T-helper 17 cell (primary cell): ENCODE results near the gene PRPF40B. TPM values are rescaled to one million over a fixed set of nuclear protein-coding genes. Genes with fewer than 3 reads are reported as not detected.
A peak's percentile ranks its signal among the peaks of the same experiment; 100 is the strongest.

ENCODE experiments used
- ATAC-seq: fragments of 150-1000 bp; cut with Tn5 transposase; 2 replicates; pipeline ENCODE4 v1.10.0; 2021; ENCODE audit warnings: mild to moderate bottlenecking, moderate library complexity
- DNase-seq, 3 donors: peaks; one replicate each; pipeline versions ENCODE4 v3.0.0 to v3.0.0-alpha.2; 2020 to 2021
- H3K9me3 ChIP-seq: one replicate; pipeline ENCODE4 v1.7.0; 2013; ENCODE audit warnings: low read length, mild to moderate bottlenecking; ENCODE audit not compliant: control insufficient read depth, poor library complexity, severe bottlenecking
- H3K27ac Mint-ChIP-seq: one replicate; pipeline ENCODE4 v1.8.0; 2022; ENCODE audit warnings: mild to moderate bottlenecking, moderate library complexity, mixed read lengths
- H3K27me3 Mint-ChIP-seq: one replicate; pipeline ENCODE4 v1.8.0; 2022; ENCODE audit warnings: mixed read lengths
- H3K36me3 Mint-ChIP-seq: one replicate; pipeline ENCODE4 v1.8.0; 2022; ENCODE audit warnings: low read depth, mixed read lengths
- H3K4me1 Mint-ChIP-seq: one replicate; pipeline ENCODE4 v1.8.0; 2022; ENCODE audit warnings: mild to moderate bottlenecking, mixed read lengths
- H3K4me3 Mint-ChIP-seq: one replicate; pipeline ENCODE4 v1.8.0; 2022; ENCODE audit warnings: mild to moderate bottlenecking, moderate library complexity, mixed read lengths
- total RNA-seq, 4 donors: library from RNA in 2 of 4; stranded (reverse) in 2 of 4; gene quantifications; one replicate each; pipeline ENCODE4 v1.2.3 and lab custom pipeline; 2022 to 2026

Gene PRPF40B
- total RNA-seq, 2 donors from 2014 or later = 5.6 to 7.1 TPM

DNA sequence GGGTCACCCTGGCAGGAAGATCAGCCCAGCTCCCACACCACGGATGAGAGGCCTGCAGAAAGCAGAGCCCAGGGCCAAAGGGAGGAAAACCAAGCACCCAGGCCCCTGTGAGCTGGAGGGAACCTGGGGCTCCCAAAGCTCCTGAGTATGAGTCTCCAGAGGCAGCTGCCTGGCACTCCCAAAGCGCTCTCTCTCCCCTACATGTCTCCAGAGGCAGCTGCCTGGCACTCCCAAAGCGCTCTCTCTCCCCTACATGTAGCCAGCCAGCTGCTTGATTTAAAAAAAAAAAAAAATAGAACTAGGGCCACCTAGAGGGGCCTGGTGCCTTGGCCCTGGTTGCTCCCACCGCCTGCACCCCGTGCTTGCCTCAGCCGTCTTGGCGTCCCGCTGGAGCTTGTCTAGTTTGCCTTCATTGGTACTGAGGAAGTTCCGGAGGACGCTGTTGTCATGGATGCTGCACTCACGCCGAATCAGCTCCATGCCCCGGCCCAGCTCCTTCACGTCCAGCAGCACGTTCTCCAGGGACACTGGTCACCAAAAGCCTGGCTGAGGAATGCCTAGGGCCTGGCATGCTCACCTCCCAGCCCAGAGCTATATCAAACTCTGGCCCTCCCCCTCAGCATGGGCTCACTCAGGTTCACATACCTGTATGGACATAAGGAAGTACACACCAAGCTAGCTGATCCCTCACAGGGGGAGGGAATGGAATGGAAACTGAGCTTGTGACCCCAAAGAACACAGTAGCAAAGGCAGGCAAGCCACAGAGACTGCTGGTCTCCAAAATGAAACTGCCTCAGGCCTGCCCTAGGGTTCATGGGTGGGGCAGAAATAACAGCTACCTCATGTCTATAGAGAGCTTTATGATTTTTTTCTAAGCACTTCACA lies 24.7 kb downstream of the PRPF40B start:
- no peaks in the 10 kb centered on the region for H3K27me3 Mint-ChIP-seq
- peaks cover 17% of the 10 kb centered on the region for H3K4me1 Mint-ChIP-seq
- DNase-seq = no peak
- peak overlapping the region; percentile 90 for H3K27ac Mint-ChIP-seq
- no peak overlapping the region for H3K4me3 Mint-ChIP-seq
- H3K9me3 ChIP-seq = no peaks in the 10 kb centered on the region
- ATAC-seq = no peak
- H3K36me3 Mint-ChIP-seq = peaks cover 7% of the 10 kb centered on the region

DNA sequence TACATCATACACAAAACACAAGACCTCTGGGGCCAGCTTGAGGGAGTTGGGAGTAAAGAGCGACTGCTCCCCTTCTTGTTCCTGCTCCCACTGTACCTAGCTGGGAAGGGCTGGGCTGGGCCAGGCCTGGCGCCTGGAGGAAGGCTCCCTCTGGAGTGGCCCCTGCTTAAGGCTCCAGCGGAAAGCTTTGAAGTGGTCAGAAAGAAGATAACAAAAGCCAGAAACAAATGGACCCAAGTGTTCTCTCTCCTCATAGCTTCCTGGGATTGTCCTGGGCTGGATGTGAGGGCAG lies 25.3 kb downstream of the PRPF40B start:
- Mint-ChIP-seq H3K4me1 (peaks cover 17% of the 10 kb centered on the region), H3K27me3 (no peaks in the 10 kb centered on the region), H3K4me3 (no peak overlapping the region), H3K27ac (peak overlapping the region; percentile 90), H3K36me3 (peaks cover 7% of the 10 kb centered on the region)
- ATAC-seq = no peak
- H3K9me3 ChIP-seq = no peaks in the 10 kb centered on the region
- DNase-seq = no peak

DNA sequence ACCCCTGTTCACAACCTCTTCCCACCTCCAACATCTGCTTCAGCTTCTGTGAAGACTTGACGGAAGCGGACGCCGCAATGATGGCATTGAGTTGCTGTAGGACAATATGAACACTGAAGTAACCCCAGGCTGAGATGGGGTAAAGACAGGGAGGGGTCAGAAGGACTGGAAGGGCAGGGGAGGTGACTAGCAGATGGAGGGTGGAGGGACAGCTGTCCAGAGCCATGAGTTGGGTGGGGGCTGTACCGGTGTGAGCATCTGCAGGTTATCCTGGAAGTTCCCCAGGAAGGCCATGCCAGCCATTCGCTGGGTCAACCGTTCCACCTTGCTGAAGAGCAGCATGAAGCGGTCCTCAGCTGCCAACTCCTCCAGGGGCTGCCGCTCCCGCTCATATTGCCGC lies 26.1 kb downstream of the PRPF40B start:
- H3K4me1 Mint-ChIP-seq = peaks cover 15% of the 10 kb centered on the region
- H3K4me3 Mint-ChIP-seq = no peak overlapping the region
- no peaks in the 10 kb centered on the region for H3K27me3 Mint-ChIP-seq
- H3K27ac Mint-ChIP-seq = peak overlapping the region; percentile 90
- H3K9me3 ChIP-seq = no peaks in the 10 kb centered on the region
- peaks cover 11% of the 10 kb centered on the region for H3K36me3 Mint-ChIP-seq
- DNase-seq (no peak), ATAC-seq (no peak)

DNA sequence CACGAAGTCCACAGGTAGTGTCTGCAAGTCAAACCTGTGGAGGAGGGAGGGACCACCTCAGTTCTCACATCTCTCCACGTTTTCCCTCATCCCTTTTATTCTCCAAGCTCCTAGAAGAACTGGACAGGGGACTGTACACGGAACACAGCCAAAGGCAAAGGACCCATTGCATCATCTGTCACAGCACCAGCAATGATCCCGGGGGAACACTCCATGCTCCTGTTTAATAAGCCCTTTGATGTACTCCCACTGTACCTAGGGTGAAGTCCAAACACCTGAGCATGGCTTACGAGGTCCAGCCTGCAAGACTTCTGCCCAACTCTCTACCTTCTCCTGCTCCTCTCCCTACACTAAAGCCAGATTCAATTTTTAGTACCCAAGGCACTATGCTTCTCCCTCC lies 26.5 kb downstream of the PRPF40B start:
- no peaks in the 10 kb centered on the region for H3K27me3 Mint-ChIP-seq
- peaks cover 10% of the 10 kb centered on the region for H3K4me1 Mint-ChIP-seq
- no peak overlapping the region for H3K4me3 Mint-ChIP-seq
- no peak for DNase-seq
- H3K9me3 ChIP-seq = no peaks in the 10 kb centered on the region
- H3K27ac Mint-ChIP-seq = peak overlapping the region; percentile 90
- peaks cover 12% of the 10 kb centered on the region for H3K36me3 Mint-ChIP-seq
- ATAC-seq = no peak

DNA sequence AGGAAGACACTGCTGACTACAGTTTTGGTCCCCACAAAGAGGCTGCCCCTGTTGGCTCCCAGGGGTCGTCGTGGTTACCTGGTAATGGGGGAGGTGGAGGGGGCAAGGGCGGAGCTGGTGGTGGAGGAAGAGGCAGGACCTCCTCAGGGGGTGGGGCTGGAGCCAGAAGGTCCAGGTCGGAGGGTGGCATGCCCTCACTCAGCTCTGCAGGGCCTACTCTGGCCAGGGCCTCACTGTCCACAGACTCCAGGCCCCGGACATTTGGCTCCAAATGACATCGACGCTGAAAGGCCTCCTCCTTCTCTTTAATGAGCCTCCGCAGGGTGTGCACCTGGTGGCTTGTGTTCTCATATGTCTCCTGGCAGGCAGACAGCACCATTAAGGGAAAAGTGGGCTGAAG lies 28.5 kb downstream of the PRPF40B start:
- H3K9me3 ChIP-seq = no peaks in the 10 kb centered on the region
- ATAC-seq = no peak
- Mint-ChIP-seq H3K27me3 (no peaks in the 10 kb centered on the region), H3K4me1 (peaks cover 14% of the 10 kb centered on the region), H3K27ac (peak overlapping the region; percentile 56), H3K36me3 (peaks cover 9% of the 10 kb centered on the region), H3K4me3 (no peak overlapping the region)
- DNase-seq = no peak

DNA sequence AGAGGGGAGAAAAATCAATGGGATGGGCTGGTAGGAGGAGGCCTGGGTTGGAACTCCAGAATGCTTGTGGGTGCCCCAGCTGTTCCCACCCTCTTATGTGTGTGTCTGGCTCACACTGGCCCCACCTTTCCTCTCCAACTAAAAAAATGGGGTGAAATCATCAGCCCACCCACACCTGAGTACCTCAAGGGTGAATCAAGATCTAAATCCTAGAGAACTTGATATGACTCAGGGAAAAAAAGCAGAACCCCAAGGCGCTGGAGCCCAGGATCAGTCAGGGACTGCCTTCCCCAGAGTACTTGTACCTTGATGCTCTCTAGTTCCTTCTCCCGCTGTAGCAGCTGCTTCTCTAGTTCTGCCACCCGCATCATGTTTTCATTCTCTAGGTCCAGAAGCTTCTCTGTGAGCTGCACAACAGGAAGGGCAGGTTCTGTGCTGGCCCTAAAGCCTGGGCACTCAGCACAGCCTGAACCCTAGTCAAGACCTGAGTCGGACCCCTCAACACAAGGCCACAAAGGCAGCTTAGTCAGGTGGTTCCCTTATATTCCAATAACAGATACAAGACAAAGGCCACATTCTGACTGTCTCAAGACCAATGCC lies 29.7 kb downstream of the PRPF40B start:
- no peaks in the 10 kb centered on the region for H3K27me3 Mint-ChIP-seq
- H3K4me3 Mint-ChIP-seq = no peak overlapping the region
- peak overlapping the region; percentile 56 for H3K27ac Mint-ChIP-seq
- no peak for ATAC-seq
- H3K4me1 Mint-ChIP-seq = peaks cover 17% of the 10 kb centered on the region
- peaks cover 14% of the 10 kb centered on the region for H3K36me3 Mint-ChIP-seq
- no peaks in the 10 kb centered on the region for H3K9me3 ChIP-seq
- DNase-seq = no peak

DNA sequence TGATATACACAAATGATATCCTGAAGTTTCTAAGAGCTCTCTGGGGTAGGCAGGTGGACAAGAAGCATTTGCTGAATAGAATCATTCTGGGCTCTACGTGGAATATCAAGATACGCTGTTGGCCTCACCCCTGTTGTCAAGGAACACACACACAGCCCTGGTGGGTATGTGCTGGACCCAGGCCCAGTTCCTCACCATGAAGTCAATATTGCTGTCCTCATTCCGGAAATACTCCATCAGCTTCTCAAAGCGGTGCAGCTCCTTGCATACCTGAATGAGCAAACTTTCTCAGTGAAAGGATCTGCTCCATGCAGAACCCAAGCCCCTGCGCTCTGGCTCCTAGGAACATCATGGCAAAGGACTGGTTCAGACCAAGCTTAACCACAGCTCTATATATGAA lies 31.4 kb downstream of the PRPF40B start:
- ATAC-seq = no peak
- Mint-ChIP-seq H3K36me3 (peaks cover 15% of the 10 kb centered on the region), H3K27ac (no peak overlapping the region), H3K4me1 (peaks cover 19% of the 10 kb centered on the region), H3K4me3 (no peak overlapping the region), H3K27me3 (no peaks in the 10 kb centered on the region)
- no peak for DNase-seq
- H3K9me3 ChIP-seq = no peaks in the 10 kb centered on the region

DNA sequence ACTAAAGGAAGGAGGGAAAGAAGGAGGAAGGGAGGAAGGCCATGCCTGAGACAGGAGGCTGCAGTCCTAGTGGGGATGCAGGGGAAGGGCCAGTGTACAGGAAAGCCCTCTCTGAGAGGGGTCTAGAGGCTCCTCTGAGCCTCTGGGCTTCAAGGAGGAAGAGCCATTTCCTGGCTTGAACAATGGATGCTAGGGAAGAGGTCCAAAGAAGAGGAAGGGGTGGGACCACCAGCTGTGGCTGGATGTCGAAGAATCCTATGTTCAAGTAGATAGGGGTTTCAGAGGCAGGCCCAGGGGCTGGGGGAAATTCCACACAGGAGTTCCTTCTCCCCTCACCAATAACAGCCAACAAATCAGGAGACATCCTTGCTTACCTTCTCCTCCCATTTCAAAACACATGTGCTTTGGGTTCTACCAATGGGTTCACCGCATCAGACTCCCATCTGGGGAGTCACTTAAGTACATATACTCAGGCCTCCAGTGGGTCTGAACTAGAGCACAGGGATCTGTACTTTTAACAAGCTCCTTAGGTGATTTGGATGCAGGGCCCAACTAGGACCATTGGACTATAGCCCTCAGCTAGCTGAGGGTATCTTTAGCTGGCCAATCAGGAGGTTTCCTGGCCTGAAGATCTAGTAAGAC lies 32.4 kb downstream of the PRPF40B start:
- peaks cover 13% of the 10 kb centered on the region for H3K36me3 Mint-ChIP-seq
- H3K27me3 Mint-ChIP-seq = no peaks in the 10 kb centered on the region
- H3K9me3 ChIP-seq = no peaks in the 10 kb centered on the region
- H3K27ac Mint-ChIP-seq = peak overlapping the region; percentile 67
- no peak overlapping the region for H3K4me3 Mint-ChIP-seq
- DNase-seq (no peak), ATAC-seq (no peak)
- H3K4me1 Mint-ChIP-seq = peaks cover 19% of the 10 kb centered on the region

DNA sequence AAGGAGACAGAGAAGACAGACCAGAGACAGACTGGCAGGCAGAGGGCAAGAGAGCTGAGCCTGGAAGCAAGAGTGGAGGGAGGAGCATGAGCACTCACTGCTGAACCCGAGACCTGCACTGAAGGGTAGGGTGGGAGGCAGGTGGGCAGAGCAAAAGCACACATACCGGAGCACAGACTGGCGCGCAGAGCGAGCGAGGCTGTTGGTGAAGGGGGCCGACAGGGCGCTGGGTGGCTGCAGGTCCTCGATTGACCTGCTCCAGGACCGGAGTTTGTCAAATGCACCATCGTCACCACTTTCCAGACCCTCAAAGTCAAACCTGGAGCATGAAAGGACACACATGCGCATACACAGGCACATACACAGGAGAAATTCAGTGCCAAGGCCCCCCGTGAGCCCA lies 34.9 kb downstream of the PRPF40B start:
- peaks cover 13% of the 10 kb centered on the region for H3K36me3 Mint-ChIP-seq
- peak overlapping the region; percentile 49 for H3K27ac Mint-ChIP-seq
- peaks cover 39% of the 10 kb centered on the region for H3K4me1 Mint-ChIP-seq
- no peak overlapping the region for H3K4me3 Mint-ChIP-seq
- DNase-seq = no peak
- no peaks in the 10 kb centered on the region for H3K27me3 Mint-ChIP-seq
- H3K9me3 ChIP-seq = no peaks in the 10 kb centered on the region
- no peak for ATAC-seq

DNA sequence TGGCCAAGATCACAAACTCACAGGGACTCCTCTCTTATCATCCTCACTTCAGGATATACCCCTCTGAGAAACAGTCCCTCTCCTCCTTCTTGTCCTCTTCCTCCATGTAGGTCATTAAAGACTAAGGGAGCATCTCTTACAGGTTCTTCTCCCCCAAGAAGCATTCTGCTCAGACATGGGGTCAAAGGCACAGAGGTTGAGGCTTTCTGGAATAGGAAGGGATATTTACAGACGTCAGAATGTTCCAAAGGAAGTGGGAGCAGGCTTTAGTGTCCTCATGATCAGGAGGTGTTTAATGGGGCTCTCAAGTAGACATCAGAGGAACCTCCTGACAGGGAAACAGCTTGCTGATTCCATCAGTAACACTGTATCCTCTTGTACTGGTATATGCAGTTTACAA lies 36.4 kb downstream of the PRPF40B start:
- Mint-ChIP-seq H3K27ac (peak overlapping the region; percentile 3), H3K4me1 (peaks cover 50% of the 10 kb centered on the region)

DNA sequence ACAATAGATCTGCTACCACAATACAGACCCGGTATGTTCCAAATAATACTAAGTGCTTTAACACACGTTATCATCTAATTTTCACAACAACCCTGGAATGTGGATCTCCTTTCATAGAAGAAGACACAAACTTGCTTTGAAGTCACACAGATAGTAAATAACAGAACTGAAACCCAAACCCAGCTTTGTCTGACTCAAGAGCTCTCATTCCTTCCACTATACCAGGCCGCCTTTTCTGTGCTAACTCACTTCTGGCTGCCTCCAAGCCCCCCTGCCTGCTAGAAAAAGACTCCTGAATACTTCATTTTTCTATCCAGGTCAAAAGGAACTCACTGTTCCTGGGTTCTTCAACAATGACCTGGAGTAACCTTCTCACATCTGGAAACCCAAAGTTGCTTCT lies 37.8 kb downstream of the PRPF40B start:
- no peaks in the 10 kb centered on the region for H3K27me3 Mint-ChIP-seq
- H3K27ac Mint-ChIP-seq = peak overlapping the region; percentile 97
- peaks cover 53% of the 10 kb centered on the region for H3K4me1 Mint-ChIP-seq
- H3K36me3 Mint-ChIP-seq = peaks cover 9% of the 10 kb centered on the region
- DNase-seq (no peak), ATAC-seq (no peak)
- no peaks in the 10 kb centered on the region for H3K9me3 ChIP-seq
- peak overlapping the region; percentile 79 for H3K4me3 Mint-ChIP-seq

More for the DNA sequence above, 36.4 kb downstream of the PRPF40B start:
- no peaks in the 10 kb centered on the region for H3K27me3 Mint-ChIP-seq
- no peaks in the 10 kb centered on the region for H3K9me3 ChIP-seq
- H3K4me3 Mint-ChIP-seq = no peak overlapping the region
- H3K36me3 Mint-ChIP-seq = peaks cover 9% of the 10 kb centered on the region
- DNase-seq = no peak
- no peak for ATAC-seq

DNA sequence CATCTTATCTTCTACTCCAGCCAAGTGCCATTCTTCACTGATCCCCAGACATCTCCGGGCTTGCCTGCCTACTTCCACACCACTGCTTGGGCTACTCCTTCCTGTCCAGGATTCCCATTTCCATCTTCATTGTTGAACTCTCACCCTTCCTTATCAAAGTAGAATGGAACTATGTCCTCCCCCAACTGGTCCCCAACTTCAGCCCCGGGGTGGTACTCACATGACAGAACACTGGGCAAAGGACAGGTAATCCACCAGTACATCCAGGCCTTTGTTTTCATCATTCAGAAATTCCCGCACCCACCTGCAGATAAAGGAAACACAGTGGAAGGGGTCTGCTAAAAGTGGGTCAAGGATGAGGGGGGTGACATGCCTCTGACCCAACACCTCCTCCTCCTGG lies 38.4 kb downstream of the PRPF40B start:
- no peaks in the 10 kb centered on the region for H3K27me3 Mint-ChIP-seq
- H3K9me3 ChIP-seq = no peaks in the 10 kb centered on the region
- H3K27ac Mint-ChIP-seq = peak overlapping the region; percentile 97
- H3K36me3 Mint-ChIP-seq = peaks cover 9% of the 10 kb centered on the region
- H3K4me3 Mint-ChIP-seq = peak overlapping the region; percentile 79
- DNase-seq (no peak), ATAC-seq (no peak)
- peaks cover 50% of the 10 kb centered on the region for H3K4me1 Mint-ChIP-seq

DNA sequence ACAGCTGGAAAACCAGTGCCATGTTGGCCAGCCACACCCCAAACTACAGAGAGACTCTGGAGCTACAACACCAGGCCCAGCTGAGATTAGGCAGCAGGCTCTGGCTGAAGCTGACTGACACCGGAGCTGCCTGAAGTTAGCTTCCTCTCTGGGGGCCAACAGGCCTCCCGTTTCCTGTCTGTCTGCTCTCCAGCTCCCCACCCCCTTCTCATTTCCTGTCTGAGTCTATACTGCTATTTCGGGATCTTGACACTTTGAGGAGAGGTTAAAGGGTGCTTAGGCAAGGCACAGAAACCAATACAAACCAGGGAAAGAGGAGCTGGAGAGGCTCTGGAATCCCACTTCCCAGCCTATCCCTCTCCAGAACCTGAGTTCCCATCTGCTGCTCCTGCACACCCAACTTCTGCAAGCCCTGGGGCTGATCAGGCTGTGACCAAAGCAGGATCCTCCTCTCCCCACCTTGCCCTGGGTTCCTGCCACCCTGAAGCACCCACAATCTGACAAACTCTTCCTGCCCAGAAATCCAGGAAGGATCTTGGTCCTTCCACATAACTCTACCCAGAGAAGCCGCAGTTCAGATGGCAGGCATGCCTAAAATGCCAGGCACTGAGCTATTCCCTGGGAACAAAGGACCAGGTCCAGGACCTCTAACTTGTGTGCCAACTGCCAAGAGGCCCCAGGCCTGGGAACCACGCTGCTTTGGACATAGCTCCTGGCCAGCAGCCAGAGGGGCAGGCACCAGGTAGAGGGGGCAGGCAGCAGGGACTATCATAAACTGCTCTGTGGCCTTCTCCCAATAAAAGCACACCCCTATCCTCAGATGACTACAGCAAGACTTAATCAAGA lies 39.9 kb downstream of the PRPF40B start:
- H3K4me3 Mint-ChIP-seq = peak overlapping the region; percentile 79
- H3K27ac Mint-ChIP-seq = peak overlapping the region; percentile 97
- peak; percentile 33 to 61 (median 42) for DNase-seq
- H3K4me1 Mint-ChIP-seq = peaks cover 48% of the 10 kb centered on the region
- ATAC-seq = peak; percentile 97
- H3K27me3 Mint-ChIP-seq = no peaks in the 10 kb centered on the region
- H3K36me3 Mint-ChIP-seq = peaks cover 2% of the 10 kb centered on the region
- H3K9me3 ChIP-seq = no peaks in the 10 kb centered on the region
